ENCODE data around the gene TCEA2.

TCEA2 gene

DNA sequence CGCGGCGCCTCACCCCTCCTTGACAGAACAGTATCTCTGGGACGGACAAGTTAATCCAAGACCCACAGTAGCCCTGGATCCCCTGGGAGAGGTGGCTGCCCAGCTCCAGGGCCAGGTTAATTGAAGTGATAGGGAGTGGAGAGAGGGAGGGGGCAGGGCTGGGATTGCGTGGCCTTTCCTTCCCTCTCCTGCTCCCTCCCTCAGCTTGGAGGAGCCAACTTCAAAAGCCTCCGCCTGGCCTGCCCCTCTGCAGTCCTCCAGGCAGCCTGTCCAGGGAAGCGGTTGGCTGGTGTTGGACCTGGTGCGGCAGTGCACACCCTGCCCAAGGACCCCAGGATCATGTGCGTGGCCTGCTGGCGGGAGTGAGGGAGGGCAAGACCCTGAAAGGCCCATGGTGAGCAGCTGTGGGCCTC is 27.1 kb upstream of the TCEA2 start, which contains the start of gene C20orf204:
Gene C20orf204, plus strand, starts transcription at position 250 of the 413 bp plus-strand sequence. Its CDS starts 142 bp downstream, at position 392.
- no peak for DNase-seq (ENCODE audit: low spot score)

DNA sequence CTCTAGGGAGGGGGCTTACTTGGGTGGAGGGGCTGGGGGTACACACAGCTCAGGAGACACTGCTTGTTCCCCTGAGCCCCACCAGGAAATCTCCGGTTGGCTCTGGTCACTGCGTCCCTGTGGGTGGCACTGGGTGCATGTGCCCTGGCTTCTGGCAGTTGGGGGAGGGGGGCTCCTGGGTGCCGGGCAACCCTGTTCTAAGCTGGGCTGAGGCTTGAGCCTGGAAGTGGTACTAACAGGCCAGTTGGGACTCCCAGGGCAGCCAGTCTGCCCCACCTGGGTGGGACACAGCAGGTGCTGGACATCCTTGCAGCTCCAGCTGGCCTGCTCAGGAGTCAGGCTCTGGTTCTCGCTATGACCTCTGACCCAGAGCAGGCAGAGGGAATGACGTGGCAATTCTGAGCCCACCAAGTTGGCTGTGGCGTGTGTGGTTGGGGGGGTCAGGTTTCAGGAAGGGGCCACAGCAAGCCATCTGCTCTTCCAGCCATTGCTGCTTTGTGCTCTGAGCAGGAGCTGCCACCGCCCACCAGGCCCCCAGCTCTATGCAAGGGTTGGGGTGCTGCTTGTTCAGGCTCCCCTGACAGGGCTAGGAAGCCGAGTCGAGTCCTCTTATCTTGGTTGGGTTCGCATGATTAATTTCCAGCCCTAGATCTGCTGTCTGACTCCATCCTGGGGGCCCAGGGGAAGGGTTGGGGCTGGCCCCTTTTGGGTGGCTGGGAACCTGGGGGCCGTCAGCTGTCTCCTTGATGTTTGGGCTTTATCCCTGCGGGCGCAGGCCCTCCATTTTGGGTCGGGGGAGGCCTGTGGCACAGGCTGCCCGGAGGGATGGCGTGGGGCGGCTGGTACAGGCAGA is 26.4 kb upstream of the TCEA2 start:
- DNase-seq (ENCODE audit: low spot score), result no peak

DNA sequence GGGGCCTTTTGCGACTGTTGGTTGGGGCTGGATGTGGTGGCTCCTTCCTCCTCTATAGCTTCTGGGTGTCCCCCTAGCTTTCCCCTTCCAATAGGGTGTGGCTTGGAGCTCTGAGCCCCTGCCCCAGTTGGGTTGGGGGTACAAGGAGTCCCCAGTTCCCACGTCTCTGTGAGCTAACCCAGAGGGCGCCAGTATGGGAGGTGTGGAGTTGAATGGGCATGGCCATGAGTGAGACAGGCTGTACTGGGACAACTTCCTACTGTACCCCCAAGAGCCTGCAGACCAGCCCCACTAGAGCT is 25.9 kb upstream of the TCEA2 start:
- no peak for DNase-seq (ENCODE audit: low spot score)

DNA sequence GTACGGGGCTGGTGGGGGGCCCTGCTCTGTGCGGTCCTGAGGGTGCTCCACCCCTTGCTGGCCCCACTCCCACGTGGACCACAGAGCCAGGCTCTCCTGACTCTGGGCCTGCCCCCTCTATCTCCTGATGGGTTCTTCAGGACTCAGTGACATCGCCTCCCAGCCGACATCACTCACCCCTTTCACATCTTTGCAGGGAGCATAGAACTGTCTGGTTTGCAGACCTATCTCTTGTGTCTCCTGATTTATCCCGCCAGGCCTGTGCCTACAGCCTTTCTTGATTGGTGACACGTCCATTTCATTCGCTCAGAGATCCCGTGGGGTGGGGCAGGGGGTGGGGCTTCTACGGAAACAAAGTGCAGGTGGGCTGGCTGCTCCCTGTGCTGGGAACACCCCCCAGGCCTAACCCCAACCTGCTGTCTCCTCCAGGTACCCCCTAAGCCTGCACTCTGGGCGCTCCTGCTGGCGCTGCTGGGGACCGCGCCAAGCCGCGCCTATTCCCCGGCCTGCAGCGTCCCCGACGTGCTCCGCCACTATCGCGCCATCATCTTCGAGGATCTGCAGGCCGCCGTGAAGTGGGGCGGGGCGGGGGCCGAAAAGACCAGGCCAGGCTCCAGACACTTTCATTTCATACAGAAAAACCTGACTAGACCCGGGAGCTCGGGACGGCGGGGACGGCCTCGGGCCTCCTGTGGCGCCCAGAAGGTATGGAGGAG is 25.3 kb upstream of the TCEA2 start:
- DNase-seq (ENCODE audit: low spot score), result no peak

- DNase-seq (ENCODE audit: low spot score), result no peak
Observed at GRCh38 chr20:64038224-64038564, 24.8 kb upstream of the TCEA2 start.

DNA sequence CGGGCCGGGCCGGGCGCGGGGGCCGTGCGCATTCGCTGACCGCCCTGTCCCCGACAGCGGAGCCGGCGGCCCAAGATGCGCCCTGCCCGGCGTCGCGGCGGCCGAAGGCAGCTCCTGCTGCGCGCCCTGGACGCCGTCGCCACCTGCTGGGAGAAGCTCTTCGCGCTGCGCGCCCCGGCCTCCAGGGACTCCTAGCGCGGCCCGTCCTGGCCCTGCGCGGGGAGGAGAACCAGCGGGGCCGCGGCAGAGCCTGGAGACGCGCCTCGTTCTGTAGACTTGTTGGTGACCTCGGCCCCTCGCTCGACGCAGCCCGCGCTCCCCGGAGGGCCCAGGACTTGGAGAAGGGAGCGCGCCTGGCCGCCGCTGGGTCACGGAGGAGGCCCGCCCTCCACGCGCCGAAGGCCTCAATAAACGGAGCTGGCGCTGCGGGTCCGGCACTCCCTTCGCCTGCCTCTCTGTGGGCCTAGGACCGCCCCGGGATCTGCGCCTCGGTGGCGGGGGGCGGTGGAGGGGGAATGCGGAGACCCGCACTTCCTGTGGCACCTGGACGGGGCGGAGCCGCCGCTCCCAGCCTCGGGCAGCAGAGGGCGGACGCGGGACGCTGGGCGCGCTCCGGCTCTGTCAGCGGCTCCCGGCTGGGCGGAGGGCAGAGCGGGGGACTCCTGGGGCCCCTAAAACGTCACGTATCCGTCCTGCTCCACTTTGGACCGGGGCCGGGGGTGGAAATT is 24.3 kb upstream of the TCEA2 start:
- DNase-seq (ENCODE audit: low spot score), result peak; percentile 90

- DNase-seq (ENCODE audit: low spot score), result no peak
Observed at GRCh38 chr20:64039293-64040160, 23.5 kb upstream of the TCEA2 start.

- DNase-seq (ENCODE audit: low spot score), result no peak
Observed at GRCh38 chr20:64040231-64041039, 22.6 kb upstream of the TCEA2 start.

GRCh38 chr20:64041040-64041780 is 21.8 kb upstream of the TCEA2 start:
- DNase-seq (ENCODE audit: low spot score), result no peak

GRCh38 chr20:64041781-64042053 is 21.3 kb upstream of the TCEA2 start:
- no peak for DNase-seq (ENCODE audit: low spot score)

DNA sequence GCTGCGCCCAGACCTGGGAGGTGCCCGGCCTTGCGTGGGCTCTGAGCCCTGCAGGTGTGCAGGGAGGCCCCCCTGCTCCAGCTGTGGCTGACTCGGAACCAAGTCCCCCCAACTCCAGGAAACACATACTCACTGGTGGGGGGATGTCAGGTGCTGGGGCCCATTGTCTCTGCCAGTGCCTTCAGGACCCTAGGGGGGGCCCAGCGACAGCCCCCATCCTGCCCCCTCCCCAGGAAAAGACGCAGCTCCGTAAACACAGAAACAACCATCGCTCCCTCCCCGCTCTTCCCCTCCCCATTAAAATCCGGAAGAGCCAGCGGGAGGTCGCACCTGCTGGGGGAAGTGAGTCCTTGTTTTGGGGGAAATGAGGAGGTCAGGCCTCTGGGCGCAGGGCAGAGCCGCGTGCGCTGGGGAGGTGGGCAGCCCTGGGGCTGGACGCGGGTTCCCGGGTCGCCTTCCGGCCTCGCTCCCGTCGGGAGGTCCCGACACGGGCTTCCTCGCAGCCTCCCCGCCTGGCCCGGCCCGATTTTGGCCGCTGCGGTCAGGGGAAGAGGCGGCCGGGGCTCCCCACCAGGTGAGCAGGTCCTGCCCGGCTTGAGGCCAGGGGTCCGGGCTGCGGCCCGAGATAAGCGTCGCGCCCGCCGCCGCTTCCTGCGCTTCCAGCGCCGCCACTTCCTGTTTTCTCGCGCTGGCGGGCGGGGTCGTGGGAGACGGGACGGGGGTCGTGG is 20.8 kb upstream of the TCEA2 start:
- no peak for DNase-seq (ENCODE audit: low spot score)

DNA sequence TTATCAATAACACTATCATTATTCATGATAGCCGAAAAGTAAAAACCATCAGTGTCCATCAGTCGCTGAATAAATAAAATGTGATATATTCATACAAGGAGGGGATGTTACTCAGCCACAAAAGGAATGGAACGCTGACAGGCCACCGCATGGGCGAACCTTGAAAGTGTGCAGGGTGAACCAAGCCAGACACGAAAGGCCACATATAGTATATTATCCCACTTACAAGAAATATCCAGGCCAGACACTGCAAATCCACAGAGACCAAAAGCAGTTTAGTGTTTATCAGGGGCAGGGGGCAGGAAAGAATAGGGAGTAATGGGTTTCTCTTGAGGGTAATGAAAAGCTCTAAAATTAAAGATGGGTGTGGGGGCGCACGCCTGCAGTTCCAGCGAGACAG is 19.2 kb upstream of the TCEA2 start:
- DNase-seq (ENCODE audit: low spot score), result no peak

DNA sequence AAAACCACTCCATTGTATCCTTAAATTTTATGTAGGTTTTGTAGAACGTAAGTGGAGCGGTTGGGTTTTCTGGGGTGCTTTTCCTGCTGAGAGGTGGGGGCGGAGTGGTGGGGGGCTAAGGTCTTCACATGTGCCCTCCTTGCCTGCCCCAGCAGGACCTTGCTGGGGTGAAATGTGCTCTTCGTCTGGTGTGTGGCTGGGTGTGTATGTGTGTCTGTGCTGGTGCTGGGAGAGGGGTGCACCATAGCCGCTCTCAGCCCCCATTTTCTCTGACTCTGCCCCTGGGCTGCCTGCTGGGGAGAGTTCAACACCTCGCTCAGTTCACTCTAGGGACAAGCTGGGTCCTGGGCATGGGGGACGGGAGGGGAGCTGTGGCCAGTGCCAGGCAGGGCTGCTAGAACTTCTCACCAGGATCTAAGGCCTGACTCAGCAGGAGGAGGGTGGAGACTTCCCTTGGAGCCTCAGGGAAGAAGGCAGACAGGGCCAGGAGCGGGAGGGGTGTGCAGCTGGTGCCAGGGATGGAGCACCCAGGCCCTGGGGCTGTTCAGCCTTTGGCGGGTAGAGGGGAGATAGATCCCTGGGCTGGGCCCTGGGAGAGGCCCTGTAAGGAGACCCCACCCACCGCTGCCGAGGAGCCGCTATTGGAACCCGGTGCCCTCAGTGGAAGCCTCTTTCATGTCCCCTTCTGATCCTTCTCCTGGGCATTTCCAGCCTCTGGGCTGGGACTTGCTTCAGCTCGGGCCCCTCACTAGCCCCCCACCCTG is 18.3 kb upstream of the TCEA2 start:
- DNase-seq (ENCODE audit: low spot score), result peak; percentile 80

DNA sequence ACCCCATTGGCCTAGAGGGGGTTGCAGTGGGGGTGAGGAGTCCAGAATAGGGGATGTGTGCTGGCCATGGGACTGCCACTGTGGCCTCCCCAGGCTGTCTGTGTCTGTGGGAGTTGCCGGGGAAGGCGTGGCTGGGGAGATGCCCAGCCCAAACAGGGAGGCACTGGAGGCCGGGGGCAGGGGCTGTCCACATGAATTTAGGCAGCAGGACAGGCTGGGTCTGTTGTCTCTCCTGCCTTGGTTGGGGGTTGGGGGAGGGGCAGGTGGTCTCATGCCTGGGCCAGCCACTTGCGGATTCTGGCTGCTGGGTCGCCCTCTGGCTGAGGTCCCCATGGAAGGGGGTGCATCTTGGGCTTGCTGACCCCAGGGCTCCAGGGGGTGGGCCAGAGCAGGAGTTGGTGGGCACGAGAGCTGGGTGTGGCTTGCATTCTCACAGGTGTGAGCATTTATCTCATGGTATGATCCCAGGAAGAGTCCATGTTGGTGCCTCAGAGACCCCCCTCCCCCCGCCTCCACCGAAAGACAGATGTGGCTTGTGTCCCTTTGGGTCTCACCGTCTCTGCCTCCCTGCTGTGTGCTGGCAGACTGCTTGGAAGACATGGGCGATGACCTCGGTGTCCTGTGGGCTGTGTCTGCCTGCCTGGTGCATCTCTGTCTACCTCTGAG is 17.5 kb upstream of the TCEA2 start:
- no peak for DNase-seq (ENCODE audit: low spot score)

- no peak for DNase-seq (ENCODE audit: low spot score)
Observed at GRCh38 chr20:64047046-64047389, 16.0 kb upstream of the TCEA2 start.

- DNase-seq (ENCODE audit: low spot score), result no peak
Observed at GRCh38 chr20:64047968-64048401, 15.0 kb upstream of the TCEA2 start.

DNA sequence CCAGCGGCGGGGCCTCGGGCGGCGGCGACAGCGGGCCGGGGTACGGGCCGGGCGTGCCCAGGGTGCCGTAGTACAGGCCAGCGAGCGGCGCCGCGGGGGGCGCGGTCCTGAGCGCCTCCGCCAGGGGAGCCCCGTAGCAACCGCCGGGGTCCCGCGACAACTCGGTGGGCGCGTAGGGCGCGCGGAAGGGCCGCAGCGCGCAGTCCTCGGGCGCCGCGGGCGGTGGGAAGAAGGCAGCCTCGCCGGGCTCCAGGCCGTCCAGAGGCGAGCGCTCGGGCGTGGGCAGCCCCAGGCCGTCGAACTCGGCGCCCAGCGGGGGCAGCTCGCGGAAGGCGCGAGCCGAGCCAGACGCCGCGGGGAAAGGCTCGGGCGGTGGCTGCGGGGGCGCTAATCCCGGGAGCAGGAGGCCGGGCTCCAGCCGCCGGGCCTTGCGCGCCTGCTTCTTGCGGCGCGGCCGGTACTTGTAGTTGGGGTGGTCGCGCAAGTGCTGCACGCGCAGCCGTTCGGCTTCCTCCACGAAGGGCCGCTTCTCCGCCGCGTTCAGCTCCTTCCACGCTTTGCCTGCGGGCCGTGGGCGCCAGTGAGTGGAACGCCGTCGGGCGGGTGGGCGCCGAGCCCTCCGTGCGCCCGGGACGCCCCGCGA is 14.5 kb upstream of the TCEA2 start:
- DNase-seq (ENCODE audit: low spot score), result no peak
